ENCODE results near the gene PSEN2. TPM values are rescaled to one million over a fixed set of nuclear protein-coding genes. Genes with fewer than 3 reads are reported as not detected.
A peak's percentile ranks its signal among the peaks of the same experiment; 100 is the strongest.

PSEN2 gene
- total RNA-seq, 2 donors from 2014 or later, result 45.3 to 78.3 TPM

GRCh38 chr1:226884116-226884625 lies 13.8 kb downstream of the PSEN2 start:
- 51% methylated on average over 6 of the region's 6 CpGs for WGBS
- intact Hi-C loops (cut with DNase I), result no loop called here
- peak overlapping the region; percentile 7 to 25 for H3K27ac ChIP-seq
- no peaks in the 10 kb centered on the region for H3K36me3 ChIP-seq
- TF ChIP-seq CTCF (IDR thresholded peaks at IDR 0.05) (no peak), POLR2AphosphoS5 (IDR thresholded peaks at IDR 0.05) (peak; percentile 38), POLR2A (IDR thresholded peaks at IDR 0.05) (no peak)
- no peaks in the 10 kb centered on the region for H3K9me3 ChIP-seq
- peak; percentile 27 for DNase-seq (ENCODE audit: low spot score)
- H3K4me3 ChIP-seq, result no peak overlapping the region
- peaks cover 20% of the 10 kb centered on the region for H3K4me1 ChIP-seq (replicated peaks)
- no peaks in the 10 kb centered on the region for H3K27me3 ChIP-seq (replicated peaks; ENCODE audit: insufficient read depth)

- intact Hi-C loops (cut with DNase I), result no loop called here
- Histone ChIP-seq H3K36me3 (no peaks in the 10 kb centered on the region), H3K4me3 (no peak overlapping the region), H3K9me3 (no peaks in the 10 kb centered on the region), H3K27ac (no peak overlapping the region), H3K4me1 (replicated peaks) (peaks cover 20% of the 10 kb centered on the region), H3K27me3 (replicated peaks; ENCODE audit: insufficient read depth) (no peaks in the 10 kb centered on the region)
- no peak for TF ChIP-seq POLR2A (IDR thresholded peaks at IDR 0.05)
- TF ChIP-seq POLR2AphosphoS5 (IDR thresholded peaks at IDR 0.05), result no peak
- no peak for TF ChIP-seq CTCF (IDR thresholded peaks at IDR 0.05)
- no peak for DNase-seq (ENCODE audit: low spot score)
- 81% methylated on average over 20 of the region's 20 CpGs for WGBS
These were observed 14.8 kb downstream of the PSEN2 start for GRCh38 chr1:226884966-226885820.

- no peak for TF ChIP-seq POLR2AphosphoS5 (IDR thresholded peaks at IDR 0.05)
- no peak for TF ChIP-seq POLR2A (IDR thresholded peaks at IDR 0.05)
- no peak for TF ChIP-seq CTCF (IDR thresholded peaks at IDR 0.05)
These were observed 15.9 kb downstream of the PSEN2 start for GRCh38 chr1:226886122-226886901.

GRCh38 chr1:226887006-226887405 lies 16.6 kb downstream of the PSEN2 start:
- H3K27ac ChIP-seq, result no peak overlapping the region
- no peak overlapping the region for H3K4me3 ChIP-seq
- peaks cover 19% of the 10 kb centered on the region for H3K4me1 ChIP-seq (replicated peaks)
- H3K36me3 ChIP-seq, result no peaks in the 10 kb centered on the region
- DNase-seq (ENCODE audit: low spot score), result no peak
- no peaks in the 10 kb centered on the region for H3K27me3 ChIP-seq (replicated peaks; ENCODE audit: insufficient read depth)
- 97% methylated on average over 6 of the region's 6 CpGs for WGBS
- no peaks in the 10 kb centered on the region for H3K9me3 ChIP-seq
- intact Hi-C loops (cut with DNase I), result no loop called here
- TF ChIP-seq CTCF (IDR thresholded peaks at IDR 0.05) (no peak), POLR2AphosphoS5 (IDR thresholded peaks at IDR 0.05) (no peak), POLR2A (IDR thresholded peaks at IDR 0.05) (no peak)

More at GRCh38 chr1:226886122-226886901, 15.9 kb downstream of the PSEN2 start:
- Histone ChIP-seq H3K27me3 (replicated peaks; ENCODE audit: insufficient read depth) (no peaks in the 10 kb centered on the region), H3K9me3 (no peaks in the 10 kb centered on the region), H3K36me3 (no peaks in the 10 kb centered on the region), H3K27ac (no peak overlapping the region), H3K4me3 (no peak overlapping the region), H3K4me1 (replicated peaks) (peaks cover 20% of the 10 kb centered on the region)
- 71% methylated on average over 9 of the region's 9 CpGs for WGBS
- intact Hi-C loops (cut with DNase I), result no loop called here
- DNase-seq (ENCODE audit: low spot score), result no peak

Data from prostate gland (tissue), 2 donors.